Cardiac fibroblast (primary cell): Measurements from ENCODE around the gene LRRC74B.

Experiments used
- DNase-seq, 2 donors: peaks; one replicate each; pipeline versions ENCODE4 v3.0.0 to v3.0.0-alpha.2; 2010; ENCODE audit warnings: low read depth in 2 of 2
- H3K4me3 ChIP-seq, 2 donors: replicated peaks in 1 of 2; 1 replicate in 1 of 2; 2 replicates in 1 of 2; pipeline ENCODE4 v1.5.1; 2011; ENCODE audit warnings: low read depth in 2 of 2, low read length in 2 of 2, mild to moderate bottlenecking in 2 of 2, moderate library complexity in 1 of 2
- TF ChIP-seq, protein P1 (sequence below): IDR thresholded peaks from one replicate; pipeline ENCODE4 v1.5.1; 2011; ENCODE audit warnings: low read depth, mild to moderate bottlenecking, low read length, inconsistent platforms

LRRC74B gene

GRCh38 chr22:21025266-21025665, 20.5 kb upstream of the LRRC74B start:
- no peak overlapping the region for H3K4me3 ChIP-seq
- TF ChIP-seq, protein P1, sequence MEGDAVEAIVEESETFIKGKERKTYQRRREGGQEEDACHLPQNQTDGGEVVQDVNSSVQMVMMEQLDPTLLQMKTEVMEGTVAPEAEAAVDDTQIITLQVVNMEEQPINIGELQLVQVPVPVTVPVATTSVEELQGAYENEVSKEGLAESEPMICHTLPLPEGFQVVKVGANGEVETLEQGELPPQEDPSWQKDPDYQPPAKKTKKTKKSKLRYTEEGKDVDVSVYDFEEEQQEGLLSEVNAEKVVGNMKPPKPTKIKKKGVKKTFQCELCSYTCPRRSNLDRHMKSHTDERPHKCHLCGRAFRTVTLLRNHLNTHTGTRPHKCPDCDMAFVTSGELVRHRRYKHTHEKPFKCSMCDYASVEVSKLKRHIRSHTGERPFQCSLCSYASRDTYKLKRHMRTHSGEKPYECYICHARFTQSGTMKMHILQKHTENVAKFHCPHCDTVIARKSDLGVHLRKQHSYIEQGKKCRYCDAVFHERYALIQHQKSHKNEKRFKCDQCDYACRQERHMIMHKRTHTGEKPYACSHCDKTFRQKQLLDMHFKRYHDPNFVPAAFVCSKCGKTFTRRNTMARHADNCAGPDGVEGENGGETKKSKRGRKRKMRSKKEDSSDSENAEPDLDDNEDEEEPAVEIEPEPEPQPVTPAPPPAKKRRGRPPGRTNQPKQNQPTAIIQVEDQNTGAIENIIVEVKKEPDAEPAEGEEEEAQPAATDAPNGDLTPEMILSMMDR: no peak
- DNase-seq: no peak

DNA sequence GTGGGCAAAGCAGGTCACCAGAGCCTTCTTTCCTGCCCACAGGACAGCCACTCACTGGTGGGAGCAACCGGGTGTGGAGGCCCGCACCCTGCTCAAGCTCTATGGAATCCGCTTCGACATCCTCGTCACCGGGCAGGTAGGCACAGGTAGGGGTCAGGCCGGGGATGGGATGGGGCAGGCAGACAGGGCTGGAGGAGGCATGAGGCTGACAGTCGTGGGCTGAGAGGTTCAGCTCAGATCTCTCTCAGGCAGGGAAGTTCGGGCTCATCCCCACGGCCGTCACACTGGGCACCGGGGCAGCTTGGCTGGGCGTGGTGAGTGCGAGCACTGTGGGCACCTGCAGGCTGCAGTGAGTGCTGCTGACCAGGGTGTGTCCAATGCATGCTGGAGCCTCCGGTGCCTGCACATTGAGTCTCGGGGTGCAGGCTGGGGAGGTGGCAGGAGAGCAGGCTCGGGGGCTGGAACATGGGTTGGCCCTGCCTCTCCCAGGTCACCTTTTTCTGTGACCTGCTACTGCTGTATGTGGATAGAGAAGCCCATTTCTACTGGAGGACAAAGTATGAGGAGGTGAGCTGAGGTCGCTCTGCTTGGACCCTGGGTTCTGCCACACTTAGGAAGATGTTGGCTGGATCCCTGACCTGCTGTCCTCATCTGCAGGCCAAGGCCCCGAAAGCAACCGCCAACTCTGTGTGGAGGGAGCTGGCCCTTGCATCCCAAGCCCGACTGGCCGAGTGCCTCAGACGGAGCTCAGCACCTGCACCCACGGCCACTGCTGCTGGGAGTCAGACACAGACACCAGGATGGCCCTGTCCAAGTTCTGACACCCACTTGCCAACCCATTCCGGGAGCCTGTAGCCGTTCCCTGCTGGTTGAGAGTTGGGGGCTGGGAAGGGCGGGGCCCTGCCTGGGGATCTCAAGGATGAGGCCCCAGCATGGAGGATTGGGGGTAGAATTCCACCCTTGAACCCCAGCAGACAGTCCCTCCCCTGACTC, 19.7 kb upstream of the LRRC74B start:
- DNase-seq: no peak
- H3K4me3 ChIP-seq: no peak overlapping the region

GRCh38 chr22:21026783-21027692, 18.7 kb upstream of the LRRC74B start:
- TF ChIP-seq, protein P1: no peak
- peak; percentile 29 to 79 for DNase-seq
- H3K4me3 ChIP-seq: no peak overlapping the region

More for the DNA sequence above, 19.7 kb upstream of the LRRC74B start:
- TF ChIP-seq, protein P1: no peak

DNA sequence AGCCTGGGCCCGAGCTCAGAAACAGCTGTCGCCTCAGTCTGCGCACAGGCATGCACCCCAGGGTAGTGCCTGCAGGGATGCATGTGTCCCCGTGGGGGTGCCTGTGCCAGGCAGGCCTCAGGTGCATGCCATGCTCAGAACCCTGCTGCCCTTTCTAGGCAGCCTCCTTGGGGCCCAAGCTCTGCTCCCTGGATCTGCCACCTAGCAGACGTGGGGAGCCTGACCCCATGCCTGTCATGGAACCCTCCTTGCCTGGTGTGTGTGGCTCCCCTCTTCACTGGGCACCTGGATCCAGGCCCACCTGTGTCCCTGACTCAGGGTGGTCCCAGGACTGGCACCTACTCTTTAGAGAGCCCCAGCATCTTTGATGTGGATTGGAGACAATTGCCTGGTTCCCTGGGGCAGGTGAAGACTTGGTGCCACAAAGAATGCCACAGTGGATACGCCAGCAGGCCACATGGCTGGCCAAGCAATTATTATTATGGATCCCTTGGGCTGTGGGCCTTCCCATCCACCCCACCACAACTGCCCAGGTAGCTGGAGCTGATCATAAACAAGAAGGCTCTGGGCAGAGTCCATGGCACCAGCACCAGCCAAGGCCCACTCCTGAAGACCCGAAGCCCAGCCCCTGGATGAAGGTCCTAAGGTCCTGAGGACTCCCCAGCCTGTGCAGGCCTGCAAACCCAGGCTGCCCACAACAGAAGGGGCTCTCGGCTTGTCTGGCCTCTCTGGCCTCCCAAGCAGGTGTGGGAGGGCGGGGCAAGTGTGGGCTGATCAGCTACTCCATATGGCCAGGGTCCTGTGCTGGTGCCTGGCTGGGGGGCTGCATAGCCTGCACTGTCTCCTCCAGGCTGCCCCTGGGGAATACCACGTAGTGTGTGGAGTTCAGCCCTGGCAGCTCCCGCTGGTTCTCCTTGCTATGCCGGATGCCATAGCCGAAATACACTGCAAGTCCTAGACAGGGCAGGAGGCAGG, 17.2 kb upstream of the LRRC74B start:
- no peak for DNase-seq
- H3K4me3 ChIP-seq: no peak overlapping the region
- TF ChIP-seq, protein P1: no peak

- no peak overlapping the region for H3K4me3 ChIP-seq
- TF ChIP-seq, protein P1: no peak
- DNase-seq: no peak
Measured at GRCh38 chr22:21029486-21030025, 16.2 kb upstream of the LRRC74B start.
